Measurements from ENCODE around the gene ZNF827.

GRCh38 chr4:145824463-145824862 lies 114.2 kb downstream of the ZNF827 start:
- TF ChIP-seq BHLHE40 (IDR thresholded peaks at IDR 0.05; ENCODE audit: borderline replicate concordance), result no peak
- no peak for TF ChIP-seq FOXK2 (IDR thresholded peaks at IDR 0.05)
- TF ChIP-seq FOXM1 (IDR thresholded peaks at IDR 0.05; ENCODE audit: borderline replicate concordance), result no peak
- TF ChIP-seq SP1 (IDR thresholded peaks at IDR 0.05), result no peak
- TF ChIP-seq SUZ12 (IDR thresholded peaks at IDR 0.05), result no peak
- TF ChIP-seq NFRKB (IDR thresholded peaks at IDR 0.05), result no peak
- TF ChIP-seq LEF1 (IDR thresholded peaks at IDR 0.05; ENCODE audit: borderline replicate concordance), result no peak

Measured in HEK293T (cell line).